Muscle of back (tissue), 11 donors: ENCODE measurements around the gene KDM5C. TPM values are rescaled to one million over a fixed set of nuclear protein-coding genes. Genes with fewer than 3 reads are reported as not detected.
A peak's percentile ranks its signal among the peaks of the same experiment; 100 is the strongest.

ENCODE experiments used
- DNase-seq, 3 donors: peaks; one replicate each; pipeline versions ENCODE4 v3.0.0 to v3.0.0-alpha.2; 2013
- polyA plus RNA-seq, 10 donors: library from polyadenylated mRNA; unstranded; fragments of 120-200 nt; gene quantifications; one replicate each; pipeline ENCODE4 v1.2.1, GENCODE V29; 2013; ENCODE audit not compliant: insufficient read length in 10 of 10

The KDM5C gene
- polyA plus RNA-seq, 10 donors, result 31.5 to 60.3 (median 39.8) TPM

DNA sequence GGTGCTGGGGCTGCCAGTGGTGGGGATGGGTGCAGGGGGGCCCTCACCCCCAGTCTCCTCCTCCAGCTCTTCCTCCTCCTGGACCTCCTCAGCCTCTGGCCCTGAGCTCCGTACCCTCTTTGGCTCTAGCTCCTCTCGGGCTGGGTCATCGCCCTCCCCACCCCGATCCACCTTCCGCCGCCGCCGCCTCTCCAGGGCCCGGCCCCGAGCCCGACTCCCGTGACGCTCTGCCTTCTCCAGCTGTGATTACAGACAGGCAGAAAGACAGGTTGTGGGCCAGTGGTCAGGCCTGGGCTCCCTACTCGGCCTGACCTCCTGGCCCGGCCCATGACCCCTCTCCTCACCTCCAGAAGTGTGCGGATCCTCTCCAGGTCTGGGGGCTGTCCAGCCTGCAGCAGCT, 31.9 kb downstream of the KDM5C start:
- no peak for DNase-seq

DNA sequence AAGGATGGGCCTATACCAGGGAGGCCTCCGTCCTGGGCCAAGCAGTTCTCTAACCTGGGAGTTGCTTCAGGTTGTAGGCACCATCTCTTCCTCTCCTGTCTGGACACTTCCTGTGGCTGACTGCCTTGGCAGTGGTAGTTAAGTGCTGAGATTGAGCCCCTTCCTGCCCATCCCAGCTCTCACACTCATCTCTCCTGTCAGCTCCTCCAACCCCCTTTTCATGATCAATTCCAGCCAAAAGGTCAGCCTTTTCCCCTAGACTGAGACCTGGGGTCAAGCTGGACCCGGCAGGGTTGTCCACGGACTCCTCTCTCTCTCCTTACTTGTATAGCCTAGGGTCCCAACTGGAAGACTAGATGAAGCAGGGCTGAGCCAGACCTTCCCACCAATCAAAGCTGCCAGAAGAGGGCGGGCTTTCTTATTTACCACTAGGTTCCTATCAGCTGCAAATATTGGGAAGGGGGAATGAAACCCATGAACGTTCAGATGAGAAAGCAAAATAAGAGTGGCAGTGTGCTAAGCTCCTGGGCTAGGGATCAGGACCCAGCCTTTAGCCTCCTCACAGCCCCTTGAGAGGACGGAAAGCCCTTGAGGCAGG, 34.5 kb downstream of the KDM5C start:
- DNase-seq, result no peak

DNA sequence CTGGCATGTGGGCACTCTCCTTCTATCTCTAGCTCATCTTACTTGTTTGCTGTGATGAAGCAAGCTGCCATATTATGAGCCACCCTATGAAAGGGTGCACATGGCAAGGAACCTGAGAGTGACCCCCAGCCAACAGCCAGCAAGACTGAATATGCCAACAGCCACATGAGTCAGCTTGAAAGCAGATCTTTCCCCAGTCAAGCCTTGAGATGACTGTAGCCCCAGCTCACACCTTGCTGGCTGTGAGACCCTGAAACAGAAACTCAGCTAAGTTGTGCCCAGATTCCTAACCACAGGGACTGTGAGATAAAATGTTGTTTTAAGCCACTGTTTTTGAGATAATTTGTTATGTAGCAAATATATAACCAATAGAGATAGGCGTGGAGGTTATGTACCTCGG, 36.2 kb downstream of the KDM5C start:
- no peak for DNase-seq

DNA sequence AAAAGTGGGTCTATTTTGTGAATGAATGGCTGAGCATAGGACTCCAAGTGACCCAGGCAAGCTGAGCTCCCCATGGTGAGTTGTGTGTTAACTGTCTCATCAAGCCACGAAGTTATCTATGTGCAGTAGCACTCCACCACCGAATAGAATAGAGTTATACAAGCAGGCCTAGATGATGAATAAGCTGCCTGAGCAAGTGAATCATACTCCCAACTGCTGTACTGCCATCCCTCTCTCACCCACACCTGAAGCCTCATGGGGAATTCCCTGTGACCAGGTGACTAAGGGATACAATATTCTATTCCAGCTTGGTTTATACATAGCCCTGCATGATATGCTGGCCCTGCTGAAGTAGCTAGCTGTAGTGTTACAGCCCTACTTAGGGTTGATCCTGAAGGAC, 38.7 kb downstream of the KDM5C start:
- no peak for DNase-seq

DNA sequence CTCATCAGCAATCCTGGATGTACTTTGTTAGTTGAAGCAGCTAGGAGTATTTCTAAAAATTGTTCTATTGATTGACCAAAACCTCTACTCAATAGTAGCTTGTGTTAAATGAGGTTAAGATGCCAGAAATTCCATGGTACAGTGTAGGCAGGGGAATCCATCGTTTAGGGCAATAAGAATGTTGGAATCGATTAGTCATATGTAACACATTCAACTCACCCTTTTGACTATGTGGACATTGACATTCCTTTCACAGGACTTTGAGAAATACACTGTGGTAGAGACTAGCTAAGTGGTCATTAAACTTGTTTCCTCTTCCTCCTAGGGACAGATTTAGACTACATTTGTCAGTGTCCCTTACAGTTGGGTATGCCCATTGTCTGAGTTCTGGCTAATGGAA, 40.2 kb downstream of the KDM5C start:
- DNase-seq, result peak in 1 of 3 donors; percentile 47

DNA sequence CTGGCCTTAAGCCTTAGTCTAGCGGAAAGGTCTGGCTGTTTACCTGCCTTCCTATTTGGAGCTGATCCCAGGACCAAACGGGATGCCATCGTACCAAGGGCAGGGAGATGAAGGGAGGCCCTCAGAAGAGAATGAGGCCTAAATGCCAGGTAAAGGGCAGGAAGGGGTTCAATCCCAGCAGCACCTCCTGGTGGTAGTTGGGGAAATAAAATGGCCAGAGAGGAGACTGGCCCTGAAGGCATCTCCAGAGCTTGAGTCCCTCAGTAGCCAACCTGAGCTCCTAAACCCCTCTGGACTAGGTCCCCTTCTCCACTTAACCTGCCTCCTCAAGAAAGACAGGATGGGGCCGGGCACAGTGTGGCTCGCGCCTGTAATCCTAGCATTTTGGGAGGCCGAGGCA, 53.7 kb downstream of the KDM5C start:
- DNase-seq, result no peak

DNA sequence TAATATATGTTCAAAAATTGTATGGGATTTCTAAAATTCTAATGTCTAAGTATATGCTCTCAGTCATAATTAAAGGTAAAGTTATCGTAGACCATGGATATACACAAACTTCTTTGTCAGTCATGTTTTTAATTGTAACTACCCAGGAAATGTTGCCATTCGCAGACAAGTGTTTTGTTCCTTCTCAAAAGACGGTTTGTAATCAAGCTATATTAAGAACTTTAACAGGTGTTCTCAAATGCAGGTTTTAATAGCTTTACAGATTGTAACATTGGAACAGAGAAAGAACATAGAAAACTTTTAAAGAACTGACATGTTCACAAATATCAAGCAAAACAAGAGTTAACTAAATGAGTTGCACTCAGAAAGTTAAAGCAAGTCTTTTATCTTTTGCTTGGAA, 58.9 kb downstream of the KDM5C start:
- DNase-seq, result no peak

DNA sequence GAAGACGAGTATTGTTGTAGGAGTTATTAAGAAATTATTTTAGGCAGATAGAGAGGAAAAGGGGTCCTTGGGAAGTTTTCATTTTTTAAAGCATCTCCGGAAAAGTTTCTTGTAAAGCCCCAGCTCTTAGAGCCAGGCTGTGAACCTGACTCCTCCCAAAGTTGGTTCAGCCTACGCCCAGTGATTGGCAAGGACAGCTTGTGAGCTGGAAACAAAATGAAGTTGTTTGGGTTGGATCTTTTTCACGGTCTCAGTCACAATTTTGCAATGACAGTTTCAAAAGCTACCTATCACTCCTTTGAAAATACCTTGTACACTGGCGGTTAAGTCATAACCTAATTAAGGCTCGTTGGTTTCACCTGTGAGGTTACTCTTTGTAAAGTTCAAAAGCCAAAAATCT, 60.4 kb downstream of the KDM5C start:
- DNase-seq, result peak in 2 of 3 donors; percentile 3 to 8

DNA sequence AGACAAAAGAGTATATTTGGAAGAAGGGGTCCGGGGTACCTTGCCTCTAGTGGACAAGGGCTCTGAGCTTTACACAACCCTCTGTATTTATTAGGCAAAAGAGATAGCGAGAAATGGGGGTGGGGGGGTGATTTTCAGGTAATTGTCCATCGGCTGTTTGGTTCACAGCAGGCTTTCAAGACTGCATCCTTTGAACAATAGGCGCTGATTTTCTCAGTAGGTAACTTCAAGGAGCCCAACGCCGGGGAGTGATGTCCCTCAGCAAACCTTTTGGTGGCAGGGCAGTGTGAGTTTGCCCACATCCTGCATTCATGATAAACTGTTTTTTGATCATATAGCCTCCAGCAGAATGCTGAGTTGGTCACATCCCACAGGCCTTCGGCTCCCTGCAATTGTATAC, 61.6 kb downstream of the KDM5C start:
- no peak for DNase-seq

DNA sequence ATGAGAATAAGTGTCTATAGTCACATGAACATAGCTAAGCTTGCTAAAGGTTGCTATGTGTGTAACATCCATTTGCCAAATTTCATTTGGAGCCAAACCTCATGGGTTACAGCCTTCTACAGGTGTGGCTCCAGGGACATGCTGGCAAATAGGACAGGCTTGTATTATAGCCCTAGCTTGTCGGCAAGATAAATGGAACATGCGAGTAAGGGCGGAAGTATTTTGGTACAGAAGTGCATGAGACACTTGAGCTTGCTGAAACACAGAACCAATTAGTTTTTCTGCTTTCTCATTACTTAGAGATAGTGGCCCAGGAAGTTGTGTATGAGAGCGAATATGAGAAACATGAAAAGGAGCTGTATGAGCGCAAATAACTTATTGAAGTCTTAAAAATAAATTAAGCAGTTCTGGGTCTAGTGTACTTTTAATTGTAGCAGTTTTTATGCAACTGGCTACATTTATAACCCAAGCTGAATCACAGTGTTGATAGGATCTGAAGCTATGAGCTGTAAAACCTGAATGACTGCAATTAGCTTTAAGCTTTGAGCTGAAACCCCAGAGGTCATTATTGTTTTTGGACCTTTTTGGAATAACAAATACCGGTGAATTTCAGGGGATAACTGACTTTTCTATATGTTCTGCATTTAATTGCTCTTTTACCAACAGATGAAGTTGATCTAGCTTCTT, 64.6 kb downstream of the KDM5C start:
- DNase-seq, result no peak

DNA sequence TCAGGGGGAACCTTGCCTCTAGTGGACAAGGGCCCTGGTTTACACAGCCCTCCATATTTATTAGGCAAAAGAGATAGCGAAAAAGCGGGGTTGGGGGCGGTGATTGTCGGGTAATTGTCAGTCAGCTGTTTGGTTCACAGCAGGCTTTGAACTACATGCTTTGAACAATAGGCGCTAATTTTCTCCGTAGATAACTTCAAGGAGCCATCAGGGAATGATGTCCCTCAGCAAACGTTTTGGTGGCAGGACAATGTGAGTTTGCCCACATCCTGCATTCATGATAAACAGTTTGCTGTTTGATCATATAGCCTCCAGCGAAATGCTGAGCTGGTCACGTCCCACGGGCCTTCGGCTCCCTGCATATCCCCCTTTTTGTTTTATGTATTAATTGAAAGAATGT, 65.8 kb downstream of the KDM5C start:
- DNase-seq, result no peak

DNA sequence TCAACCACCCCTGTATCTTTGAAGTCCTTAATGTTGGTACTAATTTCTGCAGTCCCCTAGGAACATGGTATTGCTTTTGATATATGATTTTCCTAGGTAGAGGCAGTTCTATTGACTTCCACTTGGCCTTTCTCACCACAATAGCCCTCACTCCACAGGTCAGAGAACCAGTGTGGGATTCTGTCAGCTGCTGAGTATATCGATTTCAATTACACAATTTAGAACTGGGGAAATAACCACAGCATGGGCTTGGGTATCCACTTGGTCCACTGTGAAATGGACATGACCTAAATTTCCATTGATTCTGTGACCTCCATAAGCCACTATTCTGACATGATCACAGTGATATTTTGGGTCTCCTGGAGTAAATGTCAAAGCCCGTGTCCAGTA, 68.8 kb downstream of the KDM5C start:
- DNase-seq, result no peak

DNA sequence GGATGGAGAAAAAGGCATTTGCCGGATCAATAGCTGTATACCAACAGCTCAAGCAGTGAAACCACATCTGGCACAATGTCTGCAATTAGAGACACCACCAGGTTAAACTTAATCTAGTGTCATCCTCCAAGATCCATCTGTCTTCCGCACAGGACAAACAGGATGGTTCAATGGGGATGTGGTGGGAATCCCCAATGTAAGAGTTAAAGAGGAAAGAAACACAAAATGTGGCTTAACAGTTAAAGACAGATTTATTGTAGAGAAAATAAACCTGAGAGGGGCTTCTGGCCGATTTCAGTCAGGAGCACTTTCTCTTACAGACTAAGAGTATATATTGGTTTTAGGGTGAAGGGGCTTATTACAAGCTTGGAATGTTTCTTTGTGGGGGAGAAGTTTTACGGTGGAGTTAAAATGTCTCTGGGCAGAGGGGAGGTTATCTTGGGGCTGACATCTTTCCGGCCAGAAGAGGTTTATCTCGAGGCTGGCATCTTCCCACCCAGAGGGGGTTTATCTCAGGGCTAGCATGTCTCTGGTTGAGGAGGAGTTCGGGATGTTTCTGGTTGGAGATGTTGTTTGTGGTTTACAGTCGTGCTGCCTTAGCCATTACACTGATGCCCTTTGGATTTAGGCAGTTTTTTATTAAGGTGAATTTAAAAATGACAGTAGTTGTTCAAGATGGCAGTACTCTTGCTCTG, 69.3 kb downstream of the KDM5C start:
- no peak for DNase-seq

DNA sequence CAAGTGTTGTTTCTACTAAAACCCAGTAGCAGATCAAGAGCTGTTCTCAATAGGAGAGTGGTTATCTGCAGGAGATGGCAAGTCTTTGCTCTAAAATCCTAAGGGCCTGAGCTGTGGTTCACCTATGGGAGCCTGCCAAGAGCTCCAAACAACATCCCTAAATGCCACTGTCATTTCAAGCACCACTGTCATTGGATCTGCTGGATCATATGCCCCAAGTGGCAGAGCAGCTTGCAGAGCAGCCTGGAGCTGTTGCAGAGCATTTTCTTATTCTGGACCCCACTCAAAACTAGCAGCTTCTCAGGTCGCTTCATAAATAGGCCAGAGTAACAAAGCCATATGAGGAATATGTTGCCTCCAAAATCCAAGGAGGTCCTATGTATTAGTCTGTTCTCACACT, 71.4 kb downstream of the KDM5C start:
- DNase-seq, result no peak

Other genes with a start within 250 kb of the KDM5C start
- gene GPR173, start 176.4 kb downstream of the KDM5C start, polyA plus RNA-seq, result 10 to 100 TPM in 2 of 10 donors, 1 to 10 TPM in 8; 5.1 to 14.4 (median 7.3) TPM
- 10 to 100 TPM; 12.6 to 21.7 (median 14.3) TPM for gene TSPYL2, start 142.8 kb downstream of the KDM5C start, polyA plus RNA-seq
- gene KANTR, start 131.1 kb downstream of the KDM5C start, polyA plus RNA-seq, result 10 to 100 TPM in 3 of 10 donors, 1 to 10 TPM in 7; 4.7 to 22.2 (median 7.7) TPM
- 10 to 100 TPM in 9 of 10 donors, 1 to 10 TPM in 1; 8.2 to 22.4 (median 18.1) TPM for gene IQSEC2, start 56.4 kb upstream of the KDM5C start, polyA plus RNA-seq
- 10 to 100 TPM; 38.6 to 83.7 (median 52.6) TPM for gene SMC1A, start 197.4 kb upstream of the KDM5C start, polyA plus RNA-seq
- gene RIBC1, start 197.7 kb upstream of the KDM5C start, polyA plus RNA-seq, result 1 to 10 TPM in 1 of 10 donors, under 1 TPM in 8, not detected in 1; 0.46 to 1.1 (median 0.74) TPM
- 10 to 100 TPM; 54.5 to 70.5 (median 61.3) TPM for gene HSD17B10, start 209.2 kb upstream of the KDM5C start, polyA plus RNA-seq